NCI-H146 treated with DMSO at 0.1 percent for 48 hours (cell line): Measurements from ENCODE around the gene PXMP4.
A peak's percentile ranks its signal among the peaks of the same experiment; 100 is the strongest.
"Not testable (repeated sequence)": the region's sequence is repeated elsewhere in the genome, so short reads cannot be mapped to it uniquely, and the experiment has no call there.

Experiments
- DNase-seq: peaks from one replicate; lab custom pipeline; 2025; ENCODE audit not compliant: unreplicated experiment; lab: John Stamatoyannopoulos, UW

Gene PXMP4, protein sequence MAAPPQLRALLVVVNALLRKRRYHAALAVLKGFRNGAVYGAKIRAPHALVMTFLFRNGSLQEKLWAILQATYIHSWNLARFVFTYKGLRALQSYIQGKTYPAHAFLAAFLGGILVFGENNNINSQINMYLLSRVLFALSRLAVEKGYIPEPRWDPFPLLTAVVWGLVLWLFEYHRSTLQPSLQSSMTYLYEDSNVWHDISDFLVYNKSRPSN

DNA sequence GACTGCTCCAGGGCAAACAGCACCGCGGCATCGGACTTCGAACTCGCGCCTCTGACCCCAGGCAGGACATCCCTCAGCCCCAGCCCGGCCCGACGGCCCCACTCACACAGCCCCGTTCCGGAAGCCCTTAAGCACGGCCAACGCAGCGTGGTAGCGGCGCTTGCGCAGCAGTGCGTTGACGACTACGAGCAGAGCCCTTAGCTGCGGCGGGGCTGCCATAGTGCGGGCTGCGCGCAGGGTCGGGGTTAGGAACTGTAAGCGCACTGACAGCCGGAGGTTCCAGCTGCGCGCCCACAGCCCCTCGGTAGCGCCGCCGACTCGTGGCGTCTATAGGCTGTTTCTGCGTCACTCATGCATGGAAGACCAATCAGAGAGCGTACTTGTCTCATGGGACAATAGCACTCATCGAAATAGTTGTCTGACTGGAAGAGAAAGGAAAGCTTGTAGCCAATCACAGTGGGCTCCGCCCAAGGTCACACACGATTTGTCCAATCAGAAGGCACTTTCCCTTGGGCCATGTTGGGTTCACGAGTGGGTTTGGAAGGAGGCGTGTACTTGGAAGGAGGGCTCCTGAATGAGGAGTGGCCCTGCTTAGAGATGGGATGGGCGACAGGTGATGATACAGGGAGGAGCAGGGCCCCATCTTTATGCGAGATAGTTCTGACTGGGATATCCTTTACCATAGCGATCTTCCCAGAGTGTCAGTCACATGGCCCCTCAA lies at the start of gene PXMP4:
PXMP4 (minus strand) TSS at position 322 of the 721 bp plus-strand sequence; CDS start at position 219, 103 bp downstream.
- peak; percentile 99 for DNase-seq

DNA sequence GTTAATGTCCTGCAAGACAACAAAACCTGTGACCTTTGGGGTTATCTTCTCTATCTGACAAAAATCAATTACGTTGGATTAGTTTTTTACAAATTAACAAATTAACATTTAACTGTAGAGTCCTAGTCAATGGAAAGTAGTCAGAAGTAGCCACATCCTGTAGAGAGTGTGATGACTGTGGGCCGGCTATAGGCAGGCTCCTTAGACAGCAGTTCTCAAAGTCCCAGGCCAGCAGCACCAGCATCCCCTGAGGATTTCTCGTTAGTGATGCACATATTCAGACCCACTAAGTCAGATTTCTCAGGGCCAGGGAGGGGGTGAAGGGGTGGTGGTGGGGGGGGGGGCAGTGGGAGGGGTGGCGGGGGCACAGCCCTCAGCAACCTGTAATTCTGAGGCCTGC lies 48.9 kb upstream of the PXMP4 start:
- no peak for DNase-seq

DNA sequence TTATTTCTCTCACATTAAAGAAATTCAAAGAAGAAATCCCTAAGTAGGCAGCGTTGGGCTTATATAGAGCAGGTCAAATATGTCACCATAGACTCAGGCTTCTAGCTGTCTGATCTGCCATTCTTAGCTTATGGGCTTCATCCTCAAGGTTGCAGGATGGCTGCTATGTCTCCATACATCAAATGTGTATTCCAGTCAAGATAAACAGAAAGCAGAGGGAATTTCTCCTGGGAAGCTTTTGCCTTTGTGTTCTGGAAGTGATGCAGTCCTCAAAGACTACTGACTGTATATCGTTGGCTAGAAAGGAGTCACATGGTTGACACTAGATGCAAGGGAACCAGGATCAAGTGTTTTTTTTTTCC lies 47.6 kb upstream of the PXMP4 start:
- no peak for DNase-seq

DNA sequence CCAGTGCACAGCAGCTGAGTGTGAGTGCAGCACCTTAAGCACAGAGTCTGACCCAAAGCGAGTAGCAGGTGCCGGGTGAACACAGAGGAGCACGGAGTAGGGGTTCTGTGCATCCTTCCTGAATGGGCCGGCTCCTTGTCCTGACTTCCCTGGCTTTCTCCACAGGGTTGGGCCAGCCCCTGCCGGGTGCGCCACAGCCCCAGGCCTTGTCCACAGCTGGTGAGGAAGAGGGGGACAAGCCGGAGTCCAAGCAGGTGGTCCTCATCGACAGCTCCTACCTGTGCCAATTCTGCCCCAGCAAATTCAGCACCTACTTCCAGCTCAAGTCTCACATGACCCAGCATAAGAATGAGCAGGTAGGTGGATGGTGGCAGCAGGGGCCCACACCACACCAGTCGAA lies 46.6 kb upstream of the PXMP4 start:
- DNase-seq = no peak

DNA sequence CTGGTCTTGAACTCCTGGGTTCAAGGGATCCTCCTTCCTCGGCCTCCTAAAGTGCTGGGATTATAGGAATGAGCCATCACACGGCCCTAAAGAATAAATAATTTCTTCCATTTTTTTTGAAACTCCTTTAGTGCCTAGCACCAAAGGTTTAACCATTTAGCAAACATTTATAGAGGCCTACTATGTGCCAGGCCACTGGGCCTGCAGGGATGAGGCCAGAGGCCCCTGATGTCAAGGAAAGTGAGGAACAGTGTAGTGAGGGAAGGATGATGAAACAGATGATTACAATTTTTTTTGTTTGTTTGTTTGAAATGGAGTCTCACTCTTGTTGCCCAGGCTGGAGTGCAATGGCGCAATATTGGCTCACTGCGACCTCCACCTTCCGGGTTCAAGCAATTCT lies 45.5 kb upstream of the PXMP4 start:
- no peak for DNase-seq

DNA sequence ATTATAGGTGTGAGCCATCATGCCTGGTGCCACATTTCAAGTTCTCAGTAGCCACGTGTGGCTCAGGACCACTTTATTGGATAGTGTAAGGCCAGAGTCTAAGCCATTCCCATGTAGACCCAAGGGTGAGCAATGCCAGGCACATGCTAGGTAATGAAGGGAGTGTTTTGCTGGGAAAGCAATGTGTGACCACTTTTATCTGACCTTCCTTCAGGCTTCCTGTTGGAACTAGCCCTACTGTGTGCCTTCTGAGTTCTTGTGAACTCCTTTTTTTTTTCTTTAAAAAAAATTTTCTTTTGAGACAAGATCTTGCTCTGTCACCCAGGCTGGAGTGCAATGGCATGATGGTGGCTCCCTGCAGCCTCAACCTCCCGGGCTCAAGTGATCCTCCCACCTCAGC lies 45.0 kb upstream of the PXMP4 start:
- DNase-seq = no peak

DNA sequence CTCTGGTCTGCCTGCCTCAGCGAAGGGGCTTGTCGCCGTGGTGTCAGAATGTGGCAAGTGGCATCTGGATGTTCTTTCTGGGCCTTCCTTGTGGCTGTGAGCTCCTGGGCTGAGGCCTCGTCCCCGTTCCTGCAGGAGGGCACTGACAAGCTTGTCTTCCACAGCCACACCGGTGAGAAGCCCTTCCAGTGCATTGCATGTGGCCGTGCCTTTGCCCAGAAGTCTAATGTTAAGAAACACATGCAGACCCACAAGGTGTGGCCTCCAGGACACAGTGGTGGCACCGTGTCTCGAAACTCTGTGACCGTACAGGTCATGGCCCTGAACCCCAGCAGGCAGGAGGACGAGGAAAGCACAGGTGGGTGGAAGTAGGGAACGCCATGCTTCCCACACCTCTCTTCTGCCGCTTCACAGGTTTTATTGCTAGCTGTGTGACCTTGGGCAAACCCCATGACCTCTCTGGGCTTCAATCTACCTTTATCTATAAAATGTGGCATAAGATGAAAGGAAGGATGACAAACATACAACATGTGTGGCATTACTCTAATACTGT lies 41.7 kb upstream of the PXMP4 start:
- no peak for DNase-seq

DNA sequence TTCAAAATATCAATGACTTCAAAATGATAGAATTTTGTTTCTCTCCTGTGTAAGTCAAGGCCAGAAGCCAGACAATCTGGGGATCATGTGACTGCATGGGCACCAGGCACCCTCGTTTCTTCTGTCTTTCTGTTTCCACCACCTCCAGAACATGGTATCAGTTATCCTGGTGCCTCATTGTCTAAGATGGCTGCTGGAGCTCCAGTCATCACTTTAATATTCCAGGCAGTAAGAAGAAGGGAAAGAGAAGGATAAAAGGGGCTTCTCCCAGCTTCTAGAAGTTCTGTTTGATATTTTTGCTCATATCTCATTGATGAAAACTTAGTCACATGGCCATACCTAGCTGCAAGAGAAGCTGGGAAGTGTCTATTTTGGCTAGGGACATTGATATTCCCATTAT lies 37.3 kb upstream of the PXMP4 start:
- DNase-seq = no peak

DNA sequence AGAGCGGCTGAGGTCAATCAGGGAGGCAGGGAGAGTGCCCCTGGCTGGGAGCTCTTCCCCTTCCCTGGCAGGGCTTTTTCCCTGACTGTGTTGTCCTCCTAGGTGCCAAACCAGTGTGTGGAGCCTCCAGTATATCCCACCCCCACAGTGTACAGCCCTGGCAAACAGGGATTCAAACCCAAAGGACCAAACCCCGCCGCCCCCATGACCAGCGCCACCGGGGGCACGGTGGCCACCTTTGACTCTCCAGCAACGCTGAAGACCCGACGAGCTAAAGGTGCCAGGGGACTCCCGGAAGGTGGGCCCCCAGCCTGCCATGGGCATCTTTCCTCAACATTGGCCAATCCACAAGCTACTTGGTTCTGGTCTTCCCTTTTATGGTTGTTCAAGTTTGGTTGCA lies 36.9 kb upstream of the PXMP4 start:
- DNase-seq = no peak

DNA sequence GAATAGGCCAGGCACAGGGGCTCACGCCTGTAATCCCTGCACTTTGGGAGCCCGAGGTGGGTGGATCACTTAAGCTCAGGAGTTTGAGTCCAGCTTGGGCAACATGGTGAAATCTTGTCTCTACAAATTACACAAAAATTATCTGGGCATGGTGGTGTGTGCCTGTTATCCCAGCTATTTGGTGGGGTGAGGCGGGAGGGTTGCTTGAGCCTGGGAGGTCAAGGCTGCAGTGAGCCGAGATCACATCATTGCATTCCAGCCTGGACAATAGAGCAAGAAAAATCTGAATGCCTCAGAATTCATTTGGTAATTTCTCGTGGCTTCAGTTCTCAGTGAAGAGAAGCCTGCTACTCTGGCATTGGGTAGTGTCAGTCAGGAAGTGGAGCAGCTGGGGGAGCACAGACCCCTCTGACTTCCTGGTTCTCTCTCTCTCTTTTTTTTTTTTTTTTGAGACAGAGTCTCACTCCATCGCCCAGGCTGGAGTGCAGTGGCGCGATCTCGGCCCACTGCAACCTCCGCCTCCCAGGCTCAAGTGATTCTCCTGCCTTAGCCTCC lies 35.9 kb upstream of the PXMP4 start:
- not testable (repeated sequence) for DNase-seq

DNA sequence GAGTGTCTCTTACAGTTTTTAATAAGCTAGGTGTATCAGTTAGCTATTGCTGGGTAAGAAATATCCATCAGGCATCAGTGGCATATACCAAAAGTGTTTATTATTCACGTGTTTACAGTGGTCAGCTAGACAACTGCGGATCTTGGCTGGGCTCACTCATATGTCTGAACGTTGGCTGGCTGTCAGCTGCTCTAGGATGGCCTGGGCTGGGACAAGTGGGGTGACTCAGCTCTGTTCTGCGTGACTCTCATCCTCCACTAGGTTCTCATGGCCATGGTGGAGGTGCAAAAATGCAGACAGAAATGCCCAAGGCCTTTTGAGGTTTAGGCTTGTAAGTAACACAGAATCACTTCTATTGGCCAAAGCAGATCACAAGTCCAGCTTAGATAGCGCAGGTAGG lies 33.7 kb upstream of the PXMP4 start:
- no peak for DNase-seq

DNA sequence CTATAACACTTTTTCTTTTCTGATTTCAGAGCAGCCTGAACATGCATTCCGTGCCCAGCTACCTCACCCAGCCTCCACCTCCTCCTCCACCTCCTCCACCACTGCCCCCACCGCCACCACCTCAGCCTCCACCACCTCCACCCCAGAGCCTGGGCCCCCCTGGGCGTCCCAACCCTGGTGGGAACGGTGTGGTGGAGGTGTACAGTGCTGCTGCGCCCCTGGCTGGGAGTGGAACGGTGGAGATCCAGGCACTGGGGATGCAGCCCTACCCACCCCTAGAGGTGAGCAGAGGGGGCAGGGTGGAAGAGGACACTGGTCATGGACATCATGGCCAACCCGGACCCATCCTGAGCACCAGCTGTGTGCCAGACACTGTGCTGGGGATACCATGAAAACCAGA lies 33.0 kb upstream of the PXMP4 start:
- no peak for DNase-seq

DNA sequence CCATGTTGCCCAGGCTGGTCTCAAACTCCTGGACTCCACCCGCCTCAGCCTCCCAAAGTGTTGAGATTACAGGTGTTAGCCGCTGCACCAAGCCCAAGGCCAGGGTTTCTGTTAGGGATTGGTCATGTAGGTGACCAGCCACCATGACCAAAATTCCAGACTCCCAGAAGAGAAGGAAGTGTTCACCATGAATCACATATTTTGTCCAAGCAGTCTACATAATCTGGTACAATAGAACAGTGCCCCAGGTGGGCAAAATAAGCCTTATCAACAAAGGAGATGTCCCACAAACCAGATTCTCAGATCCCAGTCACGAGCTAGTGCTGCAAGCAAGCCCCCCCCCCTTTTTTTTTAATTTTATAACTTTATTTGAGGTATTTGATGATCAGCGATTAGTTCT lies 31.7 kb upstream of the PXMP4 start:
- DNase-seq = no peak

DNA sequence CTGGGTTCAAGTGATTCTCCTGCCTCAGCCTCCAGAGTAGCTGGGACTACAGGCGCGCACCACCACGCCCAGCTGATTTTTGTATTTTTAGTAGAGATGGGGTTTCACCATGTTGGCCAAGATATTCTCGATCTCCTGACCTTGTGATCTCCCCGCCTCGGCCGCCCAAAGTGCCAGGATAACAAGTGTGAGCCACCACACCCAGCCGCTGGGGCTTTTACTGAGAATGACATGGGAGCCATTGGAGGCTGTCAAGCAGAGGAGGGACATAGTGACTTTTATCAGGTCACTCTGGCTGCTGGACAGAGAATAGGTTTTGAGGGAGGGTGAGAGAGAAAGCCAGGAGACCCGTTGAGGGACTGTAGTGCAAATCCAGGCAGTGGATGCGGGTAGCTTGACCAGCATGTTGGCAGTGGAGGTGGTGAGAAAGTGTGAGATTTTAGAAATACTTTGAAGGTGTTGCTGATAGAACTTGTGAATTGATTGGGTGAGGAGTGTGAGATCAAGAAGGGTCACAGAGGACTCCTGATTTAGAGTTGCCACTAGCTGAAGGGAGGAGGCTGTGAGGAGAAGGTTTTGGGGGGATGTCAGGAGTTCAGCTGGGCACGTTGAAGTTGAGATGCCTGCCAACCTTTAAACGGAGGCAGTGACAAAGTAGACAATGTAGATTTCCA lies 26.4 kb upstream of the PXMP4 start:
- no peak for DNase-seq

DNA sequence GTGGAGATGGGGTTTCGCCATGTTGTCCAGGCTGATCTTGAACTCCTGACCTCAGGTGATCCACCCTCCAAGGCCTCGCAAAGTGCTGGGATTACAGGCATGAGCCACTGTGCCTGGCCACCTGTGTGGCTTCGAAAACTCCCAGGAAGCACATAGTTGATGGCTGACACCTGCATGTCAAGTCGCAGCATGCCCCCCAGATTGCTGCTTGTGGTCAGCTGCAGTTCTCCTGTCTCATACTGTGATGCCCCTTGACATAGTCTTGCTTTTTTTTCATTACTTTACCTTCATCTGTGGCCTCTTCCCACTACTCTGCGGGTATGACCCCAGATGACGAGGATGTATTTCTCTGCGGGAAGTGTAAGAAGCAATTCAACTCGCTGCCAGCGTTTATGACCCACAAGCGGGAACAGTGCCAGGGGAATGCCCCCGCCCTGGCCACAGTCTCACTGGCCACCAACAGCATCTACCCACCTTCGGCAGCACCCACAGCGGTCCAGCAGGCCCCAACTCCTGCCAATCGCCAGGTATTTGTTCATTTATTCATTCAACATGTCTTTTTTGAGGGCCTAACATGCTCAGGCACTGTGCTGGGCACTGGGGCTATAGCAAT lies 24.8 kb upstream of the PXMP4 start:
- no peak for DNase-seq

DNA sequence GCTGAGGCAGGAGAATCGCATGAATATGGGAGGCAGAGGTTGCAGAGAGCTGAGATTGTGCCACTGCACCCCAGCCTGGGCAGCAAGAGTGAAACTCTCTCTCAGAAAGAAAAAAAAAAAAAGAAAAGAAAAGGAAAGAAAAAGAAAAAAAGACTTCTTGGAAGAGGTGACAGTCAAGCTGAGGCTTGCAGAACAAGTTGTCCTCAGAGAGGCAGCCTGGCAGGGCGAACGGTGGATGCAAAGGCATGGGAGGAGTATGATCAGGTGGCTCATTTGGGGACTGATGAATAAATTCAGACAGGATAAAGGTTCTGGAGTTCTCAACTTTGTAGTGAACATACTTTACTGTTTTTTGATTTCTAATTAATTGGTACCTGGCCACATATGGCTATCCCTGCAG lies 24.1 kb upstream of the PXMP4 start:
- DNase-seq = no peak

DNA sequence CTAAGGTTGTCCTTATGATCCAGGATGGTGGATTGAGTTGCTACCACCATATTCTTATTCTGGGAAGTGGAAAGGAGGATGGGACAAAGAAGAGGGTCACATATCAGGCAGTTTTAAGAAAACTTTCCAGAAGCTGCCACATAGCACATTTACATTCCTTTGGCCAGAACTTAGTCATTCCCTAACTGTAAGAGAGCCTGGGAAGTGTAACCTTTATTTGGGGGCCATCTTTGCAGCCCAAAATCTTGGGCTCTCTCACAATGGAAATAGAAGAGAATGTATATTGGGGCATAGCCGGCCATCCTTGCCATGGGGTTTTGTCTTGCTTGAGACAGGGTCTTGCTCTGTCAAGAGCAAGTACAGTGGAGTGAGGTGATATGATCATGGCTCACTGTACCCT lies 20.1 kb upstream of the PXMP4 start:
- DNase-seq = no peak

DNA sequence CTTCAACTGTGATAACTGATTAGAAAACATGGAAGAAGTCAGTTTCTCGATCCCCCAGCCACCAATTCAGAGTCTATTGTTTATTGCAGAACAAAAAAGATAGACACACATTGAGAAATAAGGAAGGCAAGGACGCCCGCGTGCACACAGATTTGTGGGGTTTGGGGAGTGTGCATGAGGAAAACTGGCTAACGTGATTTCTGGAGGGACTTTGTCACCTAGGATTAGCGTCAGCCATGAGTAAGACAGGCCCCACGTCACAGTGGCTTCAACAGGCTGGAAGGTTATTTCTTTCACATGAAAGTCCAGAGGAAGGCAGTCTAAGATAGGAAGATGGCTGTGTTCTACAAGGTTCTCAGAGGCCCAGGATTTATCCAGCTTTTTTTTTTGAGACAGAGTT lies 19.4 kb upstream of the PXMP4 start:
- no peak for DNase-seq

DNA sequence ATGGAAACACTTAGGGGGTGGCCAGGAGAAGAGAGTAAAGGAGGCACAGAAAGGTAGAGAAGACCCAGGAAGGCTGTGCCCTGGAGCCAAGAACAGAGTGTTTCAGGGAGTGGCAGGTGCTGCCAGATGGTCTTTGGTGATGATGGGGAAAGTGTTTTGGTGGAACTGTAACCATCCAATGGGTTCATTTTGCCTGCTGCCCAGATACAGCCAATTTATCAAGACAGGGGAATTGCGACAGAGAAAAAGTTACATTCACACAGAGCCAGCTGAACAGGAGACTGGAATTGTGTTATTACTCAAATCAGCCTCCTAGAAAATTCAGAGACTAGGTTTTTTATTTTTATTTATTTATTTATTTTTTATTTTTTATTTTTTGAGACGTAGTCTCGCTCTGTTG lies 16.9 kb upstream of the PXMP4 start:
- no peak for DNase-seq

DNA sequence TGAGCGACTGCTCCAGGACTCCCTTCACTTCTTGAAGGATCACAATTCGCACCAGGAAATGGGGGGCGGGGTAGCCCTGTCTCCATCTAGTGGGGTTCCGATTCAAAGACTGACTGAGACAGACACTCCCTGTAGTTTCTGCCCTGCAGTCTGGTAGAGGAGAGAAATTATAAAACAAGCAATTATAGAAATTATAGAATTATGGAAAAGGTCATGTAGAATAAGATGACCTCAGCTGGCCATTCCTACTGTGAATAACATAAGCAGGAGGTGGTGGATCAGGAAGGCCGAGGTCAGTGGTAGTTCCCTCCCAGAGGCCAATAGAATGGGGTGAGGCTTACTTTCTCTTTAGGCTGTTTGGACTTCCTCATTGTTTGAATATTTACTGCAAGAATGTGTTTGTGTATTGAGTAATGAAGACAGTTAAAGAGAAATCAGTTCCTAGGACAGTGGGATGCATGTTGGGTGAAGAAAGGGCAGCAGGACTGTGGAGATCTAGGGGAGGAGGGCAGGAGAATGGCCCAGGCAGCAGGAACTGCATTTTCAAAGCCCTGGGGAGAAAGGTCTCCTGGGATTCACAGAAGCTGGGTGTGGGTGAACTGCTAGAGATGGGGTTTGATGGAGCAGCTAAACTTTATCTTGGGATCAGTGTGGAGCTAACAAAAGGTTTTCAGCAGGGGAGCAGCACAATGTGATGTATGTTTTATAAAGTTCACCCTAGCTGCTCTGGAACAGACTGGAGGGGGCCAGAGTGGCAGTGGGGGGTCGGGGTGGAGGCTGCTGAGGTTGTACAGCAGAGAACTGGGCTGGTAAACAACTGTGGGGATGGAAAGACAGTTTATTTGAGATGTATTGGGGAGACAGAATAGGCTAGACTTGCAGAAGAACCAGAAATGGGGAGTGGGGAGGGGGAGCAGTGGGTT lies 13.8 kb upstream of the PXMP4 start:
- DNase-seq = no peak
